ENCODE data around the gene OSGEP.

The OSGEP gene

DNA sequence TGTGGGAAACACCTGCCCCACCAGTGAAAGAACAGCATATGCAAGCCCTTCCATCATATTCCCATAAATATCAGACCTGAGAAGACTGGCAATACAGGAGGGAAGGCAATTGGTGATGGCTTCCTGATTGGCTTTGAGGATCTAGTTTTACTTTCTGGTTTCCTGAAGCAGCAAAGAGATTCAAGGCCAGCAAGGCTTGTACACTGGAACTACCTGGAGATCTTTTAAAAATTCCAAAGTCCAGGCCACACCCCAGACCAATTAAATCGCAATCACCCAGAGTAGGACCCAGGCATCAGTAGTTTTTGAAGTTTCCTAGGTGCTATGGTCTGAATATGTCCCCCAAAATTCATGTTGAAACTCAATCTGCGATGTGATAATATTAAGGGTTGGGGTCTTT, 38.4 kb downstream of the OSGEP start:
- no peak for TF ChIP-seq ZNF433 (tag by site-specific recombination; IDR thresholded peaks at IDR 0.05; ENCODE audit: low read depth)
- no peak for TF ChIP-seq ZNF211 (tag by site-specific recombination; IDR thresholded peaks at IDR 0.05; ENCODE audit: low read depth)
- no peak for TF ChIP-seq ZNF660 (tag by site-specific recombination; IDR thresholded peaks at IDR 0.05)
- no peak for TF ChIP-seq ZNF202 (tag by site-specific recombination; IDR thresholded peaks at IDR 0.05; ENCODE audit: borderline replicate concordance)
- TF ChIP-seq ZNF335 (tag by site-specific recombination; conservative IDR thresholded peaks at IDR 0.05): no peak
- TF ChIP-seq ZNF529 (tag by site-specific recombination; IDR thresholded peaks at IDR 0.05; ENCODE audit: insufficient replicate concordance): no peak
- TF ChIP-seq, protein P1, sequence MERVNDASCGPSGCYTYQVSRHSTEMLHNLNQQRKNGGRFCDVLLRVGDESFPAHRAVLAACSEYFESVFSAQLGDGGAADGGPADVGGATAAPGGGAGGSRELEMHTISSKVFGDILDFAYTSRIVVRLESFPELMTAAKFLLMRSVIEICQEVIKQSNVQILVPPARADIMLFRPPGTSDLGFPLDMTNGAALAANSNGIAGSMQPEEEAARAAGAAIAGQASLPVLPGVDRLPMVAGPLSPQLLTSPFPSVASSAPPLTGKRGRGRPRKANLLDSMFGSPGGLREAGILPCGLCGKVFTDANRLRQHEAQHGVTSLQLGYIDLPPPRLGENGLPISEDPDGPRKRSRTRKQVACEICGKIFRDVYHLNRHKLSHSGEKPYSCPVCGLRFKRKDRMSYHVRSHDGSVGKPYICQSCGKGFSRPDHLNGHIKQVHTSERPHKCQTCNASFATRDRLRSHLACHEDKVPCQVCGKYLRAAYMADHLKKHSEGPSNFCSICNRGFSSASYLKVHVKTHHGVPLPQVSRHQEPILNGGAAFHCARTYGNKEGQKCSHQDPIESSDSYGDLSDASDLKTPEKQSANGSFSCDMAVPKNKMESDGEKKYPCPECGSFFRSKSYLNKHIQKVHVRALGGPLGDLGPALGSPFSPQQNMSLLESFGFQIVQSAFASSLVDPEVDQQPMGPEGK (tag by site-specific recombination; IDR thresholded peaks at IDR 0.05): no peak
- no peak for TF ChIP-seq ZNF426 (tag by site-specific recombination; IDR thresholded peaks at IDR 0.05)
- TF ChIP-seq, protein P2, sequence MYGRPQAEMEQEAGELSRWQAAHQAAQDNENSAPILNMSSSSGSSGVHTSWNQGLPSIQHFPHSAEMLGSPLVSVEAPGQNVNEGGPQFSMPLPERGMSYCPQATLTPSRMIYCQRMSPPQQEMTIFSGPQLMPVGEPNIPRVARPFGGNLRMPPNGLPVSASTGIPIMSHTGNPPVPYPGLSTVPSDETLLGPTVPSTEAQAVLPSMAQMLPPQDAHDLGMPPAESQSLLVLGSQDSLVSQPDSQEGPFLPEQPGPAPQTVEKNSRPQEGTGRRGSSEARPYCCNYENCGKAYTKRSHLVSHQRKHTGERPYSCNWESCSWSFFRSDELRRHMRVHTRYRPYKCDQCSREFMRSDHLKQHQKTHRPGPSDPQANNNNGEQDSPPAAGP (tag by site-specific recombination; IDR thresholded peaks at IDR 0.05): no peak
- no peak for TF ChIP-seq ZNF571 (tag by site-specific recombination; IDR thresholded peaks at IDR 0.05)
- TF ChIP-seq SCRT1 (tag by site-specific recombination; IDR thresholded peaks at IDR 0.05; ENCODE audit: borderline replicate concordance): no peak
- no peak for TF ChIP-seq BCL11B (tag by site-specific recombination; IDR thresholded peaks at IDR 0.05; ENCODE audit: low read depth)
- no peak for TF ChIP-seq ZFP3 (tag by site-specific recombination; IDR thresholded peaks at IDR 0.05; ENCODE audit: low read depth)
- no peak for TF ChIP-seq ZBTB7A (tag by site-specific recombination; IDR thresholded peaks at IDR 0.05; ENCODE audit: low read depth)
- no peak for TF ChIP-seq ZBTB21 (tag by site-specific recombination; IDR thresholded peaks at IDR 0.05)
- TF ChIP-seq, protein P3, sequence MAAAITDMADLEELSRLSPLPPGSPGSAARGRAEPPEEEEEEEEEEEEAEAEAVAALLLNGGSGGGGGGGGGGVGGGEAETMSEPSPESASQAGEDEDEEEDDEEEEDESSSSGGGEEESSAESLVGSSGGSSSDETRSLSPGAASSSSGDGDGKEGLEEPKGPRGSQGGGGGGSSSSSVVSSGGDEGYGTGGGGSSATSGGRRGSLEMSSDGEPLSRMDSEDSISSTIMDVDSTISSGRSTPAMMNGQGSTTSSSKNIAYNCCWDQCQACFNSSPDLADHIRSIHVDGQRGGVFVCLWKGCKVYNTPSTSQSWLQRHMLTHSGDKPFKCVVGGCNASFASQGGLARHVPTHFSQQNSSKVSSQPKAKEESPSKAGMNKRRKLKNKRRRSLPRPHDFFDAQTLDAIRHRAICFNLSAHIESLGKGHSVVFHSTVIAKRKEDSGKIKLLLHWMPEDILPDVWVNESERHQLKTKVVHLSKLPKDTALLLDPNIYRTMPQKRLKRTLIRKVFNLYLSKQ (tag by site-specific recombination; IDR thresholded peaks at IDR 0.05; ENCODE audit: borderline replicate concordance): no peak
- TF ChIP-seq ZNF16 (tag by site-specific recombination; IDR thresholded peaks at IDR 0.05; ENCODE audit: low read depth): no peak
- TF ChIP-seq ZNF132 (tag by site-specific recombination; IDR thresholded peaks at IDR 0.05; ENCODE audit: borderline replicate concordance): no peak
- TF ChIP-seq ZNF184 (tag by site-specific recombination; IDR thresholded peaks at IDR 0.05): no peak
- ChIA-PET CTCF (interaction anchor here (0.6 to 2.8 kb wide), 20 partner anchors 8 to 226 kb away, joined by 3 to 21 read pairs (median 5); partner anchors contain the start of genes PARP2 and PIP4P1), POLR2A (interaction anchor here (1.0 to 3.1 kb wide), 4 partner anchors 8 to 191 kb away, joined by 3 to 18 read pairs (median 6); partner anchors contain the start of genes APEX1, OSGEP and PARP2)
- H3K4me3 ChIP-seq (ENCODE audit: low read depth, low read length): no peak overlapping the region
- no peak overlapping the region for H3K27ac ChIP-seq (ENCODE audit: extremely low read depth, low read depth, low read length)
- peaks cover 16% of the 10 kb centered on the region for H3K4me1 ChIP-seq (ENCODE audit: control insufficient read depth, insufficient read depth, low read length)
- no peaks in the 10 kb centered on the region for H3K9me3 ChIP-seq (ENCODE audit: control insufficient read depth, insufficient read depth, low read depth, low read length)
- no peaks in the 10 kb centered on the region for H3K36me3 ChIP-seq (ENCODE audit: control insufficient read depth in 2 of 2, insufficient read depth in 1 of 2, low read length in 2 of 2)

DNA sequence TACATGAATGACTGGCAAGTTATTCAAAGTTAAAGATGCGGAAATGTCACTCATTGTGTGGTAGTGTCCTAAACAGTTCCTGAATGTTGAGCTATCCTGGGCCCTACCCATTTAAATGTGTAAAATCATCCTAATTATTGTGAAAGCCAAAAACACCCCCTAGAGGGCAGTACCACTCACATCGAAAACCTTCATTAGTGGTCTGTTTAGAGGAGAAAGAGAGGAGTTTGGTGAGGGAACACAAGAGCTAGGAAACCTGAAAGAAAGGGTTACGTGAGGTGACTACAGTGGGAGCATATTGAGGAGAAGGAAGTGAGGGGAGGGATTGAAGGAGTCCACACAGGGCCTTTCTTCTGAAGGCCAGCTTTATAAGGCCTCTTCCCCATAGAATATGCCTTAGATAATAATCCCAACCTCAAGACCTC, 38.8 kb downstream of the OSGEP start:
- no peak overlapping the region for H3K4me3 ChIP-seq (ENCODE audit: low read depth, low read length)
- TF ChIP-seq ZNF768 (tag by site-specific recombination; IDR thresholded peaks at IDR 0.05) (no peak), ZNF132 (tag by site-specific recombination; IDR thresholded peaks at IDR 0.05; ENCODE audit: borderline replicate concordance) (no peak), ZNF366 (tag by site-specific recombination; conservative IDR thresholded peaks at IDR 0.05) (0 out of 2 replicates have a peak, but pooled peaks have one; percentile 31), ZNF175 (tag by site-specific recombination; IDR thresholded peaks at IDR 0.05) (no peak)
- TF ChIP-seq, protein P4, sequence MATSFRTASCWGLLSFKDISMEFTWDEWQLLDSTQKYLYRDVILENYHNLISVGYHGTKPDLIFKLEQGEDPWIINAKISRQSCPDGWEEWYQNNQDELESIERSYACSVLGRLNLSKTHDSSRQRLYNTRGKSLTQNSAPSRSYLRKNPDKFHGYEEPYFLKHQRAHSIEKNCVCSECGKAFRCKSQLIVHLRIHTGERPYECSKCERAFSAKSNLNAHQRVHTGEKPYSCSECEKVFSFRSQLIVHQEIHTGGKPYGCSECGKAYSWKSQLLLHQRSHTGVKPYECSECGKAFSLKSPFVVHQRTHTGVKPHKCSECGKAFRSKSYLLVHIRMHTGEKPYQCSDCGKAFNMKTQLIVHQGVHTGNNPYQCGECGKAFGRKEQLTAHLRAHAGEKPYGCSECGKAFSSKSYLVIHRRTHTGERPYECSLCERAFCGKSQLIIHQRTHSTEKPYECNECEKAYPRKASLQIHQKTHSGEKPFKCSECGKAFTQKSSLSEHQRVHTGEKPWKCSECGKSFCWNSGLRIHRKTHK (tag by site-specific recombination; IDR thresholded peaks at IDR 0.05): no peak
- TF ChIP-seq, protein P5, sequence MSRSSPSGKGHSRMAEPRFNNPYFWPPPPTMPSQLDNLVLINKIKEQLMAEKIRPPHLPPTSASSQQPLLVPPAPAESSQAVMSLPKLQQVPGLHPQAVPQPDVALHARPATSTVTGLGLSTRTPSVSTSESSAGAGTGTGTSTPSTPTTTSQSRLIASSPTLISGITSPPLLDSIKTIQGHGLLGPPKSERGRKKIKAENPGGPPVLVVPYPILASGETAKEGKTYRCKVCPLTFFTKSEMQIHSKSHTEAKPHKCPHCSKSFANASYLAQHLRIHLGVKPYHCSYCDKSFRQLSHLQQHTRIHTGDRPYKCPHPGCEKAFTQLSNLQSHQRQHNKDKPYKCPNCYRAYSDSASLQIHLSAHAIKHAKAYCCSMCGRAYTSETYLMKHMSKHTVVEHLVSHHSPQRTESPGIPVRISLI (tag by site-specific recombination; IDR thresholded peaks at IDR 0.05): no peak

More for the DNA sequence above, 38.8 kb downstream of the OSGEP start:
- Histone ChIP-seq H3K9me3 (ENCODE audit: control insufficient read depth, insufficient read depth, low read depth, low read length) (no peaks in the 10 kb centered on the region), H3K27ac (ENCODE audit: extremely low read depth, low read depth, low read length) (no peak overlapping the region), H3K4me1 (ENCODE audit: control insufficient read depth, insufficient read depth, low read length) (peaks cover 16% of the 10 kb centered on the region), H3K36me3 (ENCODE audit: control insufficient read depth in 2 of 2, insufficient read depth in 1 of 2, low read length in 2 of 2) (no peaks in the 10 kb centered on the region)
- POLR2A ChIA-PET: interaction anchor here (0.6 to 3.1 kb wide), 5 partner anchors 9 to 192 kb away, joined by 3 to 18 read pairs (median 3); partner anchors contain the start of genes APEX1, OSGEP, PARP2 and PIP4P1
- CTCF ChIA-PET: interaction anchor here (0.6 to 2.8 kb wide), 24 partner anchors 8 to 227 kb away, joined by 3 to 21 read pairs (median 4); partner anchors contain the start of genes PARP2 and PIP4P1
